DMS153 treated with DMSO at 0.1 percent for 48 hours (cell line): ENCODE results near the gene ASB16.

Source experiments
- DNase-seq: peaks from one replicate; lab custom pipeline; 2025; ENCODE audit not compliant: unreplicated experiment; lab: John Stamatoyannopoulos, UW

Gene ASB16

GRCh38 chr17:44187131-44187899 is 16.8 kb downstream of the ASB16 start:
- no peak for DNase-seq

- DNase-seq: no peak
These were observed 18.3 kb downstream of the ASB16 start for GRCh38 chr17:44188576-44189403.

GRCh38 chr17:44190481-44190880 is 20.0 kb downstream of the ASB16 start:
- DNase-seq: no peak

- DNase-seq: no peak
These were observed 20.9 kb downstream of the ASB16 start for GRCh38 chr17:44191369-44191768.

- no peak for DNase-seq
These were observed 21.5 kb downstream of the ASB16 start for GRCh38 chr17:44191941-44192496.

GRCh38 chr17:44192750-44193149 is 22.2 kb downstream of the ASB16 start:
- DNase-seq: no peak

- DNase-seq: no peak
These were observed 23.0 kb downstream of the ASB16 start for GRCh38 chr17:44193326-44194084.

- no peak for DNase-seq
These were observed 26.6 kb downstream of the ASB16 start for GRCh38 chr17:44197107-44197506.

GRCh38 chr17:44197980-44198720 is 27.6 kb downstream of the ASB16 start:
- no peak for DNase-seq

GRCh38 chr17:44198721-44199552 is 28.4 kb downstream of the ASB16 start:
- no peak for DNase-seq

GRCh38 chr17:44199553-44200477 is 29.3 kb downstream of the ASB16 start, which contains the start of gene ATXN7L3:
TSS of gene ATXN7L3 (minus strand) at chr17:44199884. CDS start at chr17:44198070, 1,814 bp downstream.
- DNase-seq: peak; percentile 88

- no peak for DNase-seq
These were observed 30.1 kb downstream of the ASB16 start for GRCh38 chr17:44200478-44201155.

- DNase-seq: no peak
These were observed 32.3 kb downstream of the ASB16 start for GRCh38 chr17:44202756-44203155.

GRCh38 chr17:44203731-44204440 is 33.4 kb downstream of the ASB16 start:
- DNase-seq: peak; percentile 2

- no peak for DNase-seq
These were observed 34.0 kb downstream of the ASB16 start for GRCh38 chr17:44204441-44204882.

- no peak for DNase-seq
These were observed 35.7 kb downstream of the ASB16 start for GRCh38 chr17:44205962-44206824.
